Stimulated activated CD8-positive, alpha-beta memory T cell treated with anti-CD3 and anti-CD28 coated beads, Interleukin-7, amount 100 ng/mL, for 24 hours (primary cell): Measurements from ENCODE around the gene FMNL3.

ENCODE experiments used
- DNase-seq: peaks from one replicate; pipeline ENCODE4 v3.0.0-alpha.2; 2020; ENCODE audit warnings: low read depth

FMNL3 gene

DNA sequence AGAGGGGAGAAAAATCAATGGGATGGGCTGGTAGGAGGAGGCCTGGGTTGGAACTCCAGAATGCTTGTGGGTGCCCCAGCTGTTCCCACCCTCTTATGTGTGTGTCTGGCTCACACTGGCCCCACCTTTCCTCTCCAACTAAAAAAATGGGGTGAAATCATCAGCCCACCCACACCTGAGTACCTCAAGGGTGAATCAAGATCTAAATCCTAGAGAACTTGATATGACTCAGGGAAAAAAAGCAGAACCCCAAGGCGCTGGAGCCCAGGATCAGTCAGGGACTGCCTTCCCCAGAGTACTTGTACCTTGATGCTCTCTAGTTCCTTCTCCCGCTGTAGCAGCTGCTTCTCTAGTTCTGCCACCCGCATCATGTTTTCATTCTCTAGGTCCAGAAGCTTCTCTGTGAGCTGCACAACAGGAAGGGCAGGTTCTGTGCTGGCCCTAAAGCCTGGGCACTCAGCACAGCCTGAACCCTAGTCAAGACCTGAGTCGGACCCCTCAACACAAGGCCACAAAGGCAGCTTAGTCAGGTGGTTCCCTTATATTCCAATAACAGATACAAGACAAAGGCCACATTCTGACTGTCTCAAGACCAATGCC lies 54.2 kb downstream of the FMNL3 start:
- no peak for DNase-seq

- no peak for DNase-seq
Measured at GRCh38 chr12:49651855-49652254, 55.4 kb downstream of the FMNL3 start.

DNA sequence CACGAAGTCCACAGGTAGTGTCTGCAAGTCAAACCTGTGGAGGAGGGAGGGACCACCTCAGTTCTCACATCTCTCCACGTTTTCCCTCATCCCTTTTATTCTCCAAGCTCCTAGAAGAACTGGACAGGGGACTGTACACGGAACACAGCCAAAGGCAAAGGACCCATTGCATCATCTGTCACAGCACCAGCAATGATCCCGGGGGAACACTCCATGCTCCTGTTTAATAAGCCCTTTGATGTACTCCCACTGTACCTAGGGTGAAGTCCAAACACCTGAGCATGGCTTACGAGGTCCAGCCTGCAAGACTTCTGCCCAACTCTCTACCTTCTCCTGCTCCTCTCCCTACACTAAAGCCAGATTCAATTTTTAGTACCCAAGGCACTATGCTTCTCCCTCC lies 57.3 kb downstream of the FMNL3 start:
- DNase-seq, result no peak

GRCh38 chr12:49649445-49649844 lies 57.8 kb downstream of the FMNL3 start:
- no peak for DNase-seq

DNA sequence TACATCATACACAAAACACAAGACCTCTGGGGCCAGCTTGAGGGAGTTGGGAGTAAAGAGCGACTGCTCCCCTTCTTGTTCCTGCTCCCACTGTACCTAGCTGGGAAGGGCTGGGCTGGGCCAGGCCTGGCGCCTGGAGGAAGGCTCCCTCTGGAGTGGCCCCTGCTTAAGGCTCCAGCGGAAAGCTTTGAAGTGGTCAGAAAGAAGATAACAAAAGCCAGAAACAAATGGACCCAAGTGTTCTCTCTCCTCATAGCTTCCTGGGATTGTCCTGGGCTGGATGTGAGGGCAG lies 58.5 kb downstream of the FMNL3 start:
- no peak for DNase-seq

- no peak for DNase-seq
Measured at GRCh38 chr12:49647827-49648711, 59.1 kb downstream of the FMNL3 start.

DNA sequence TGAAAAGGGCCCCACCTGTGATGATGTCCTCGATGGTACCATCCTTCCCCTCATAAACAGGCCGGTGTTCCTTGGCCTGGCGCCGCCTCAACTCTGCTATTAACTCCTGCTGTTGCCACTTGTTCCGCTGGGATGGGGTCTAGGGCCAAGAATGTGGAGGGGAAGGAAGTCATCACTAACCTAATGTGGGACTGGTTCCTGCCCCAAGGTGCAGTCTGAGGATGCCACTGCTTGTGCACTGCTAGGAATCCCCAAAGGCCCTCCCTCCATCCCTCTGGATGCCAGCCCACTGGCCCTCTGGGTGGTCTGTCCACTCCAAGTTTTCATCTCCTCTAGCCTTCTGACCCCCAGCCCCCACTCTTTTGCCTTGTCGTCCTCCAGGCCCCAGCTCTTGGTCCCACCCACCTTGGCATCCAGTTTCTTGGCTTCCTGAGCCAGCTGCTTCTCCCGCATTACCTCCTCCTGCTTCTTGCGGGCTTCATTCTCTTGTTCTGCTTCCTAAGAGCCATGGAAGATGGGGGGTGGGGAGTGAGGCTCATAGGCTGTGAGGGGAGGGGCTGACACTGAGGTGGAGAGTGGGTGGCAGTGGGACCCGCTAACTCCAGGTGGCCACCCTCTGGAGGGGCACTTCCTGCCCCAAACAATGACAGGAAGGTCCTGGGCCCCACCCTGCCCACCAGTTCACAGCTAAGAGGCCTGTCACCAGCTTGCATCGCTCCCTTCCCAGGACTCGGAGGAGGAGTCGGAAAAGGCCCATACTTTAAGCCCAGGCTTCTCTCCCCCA lies 60.1 kb downstream of the FMNL3 start:
- DNase-seq, result no peak

GRCh38 chr12:49646331-49646830 lies 60.8 kb downstream of the FMNL3 start:
- no peak for DNase-seq

DNA sequence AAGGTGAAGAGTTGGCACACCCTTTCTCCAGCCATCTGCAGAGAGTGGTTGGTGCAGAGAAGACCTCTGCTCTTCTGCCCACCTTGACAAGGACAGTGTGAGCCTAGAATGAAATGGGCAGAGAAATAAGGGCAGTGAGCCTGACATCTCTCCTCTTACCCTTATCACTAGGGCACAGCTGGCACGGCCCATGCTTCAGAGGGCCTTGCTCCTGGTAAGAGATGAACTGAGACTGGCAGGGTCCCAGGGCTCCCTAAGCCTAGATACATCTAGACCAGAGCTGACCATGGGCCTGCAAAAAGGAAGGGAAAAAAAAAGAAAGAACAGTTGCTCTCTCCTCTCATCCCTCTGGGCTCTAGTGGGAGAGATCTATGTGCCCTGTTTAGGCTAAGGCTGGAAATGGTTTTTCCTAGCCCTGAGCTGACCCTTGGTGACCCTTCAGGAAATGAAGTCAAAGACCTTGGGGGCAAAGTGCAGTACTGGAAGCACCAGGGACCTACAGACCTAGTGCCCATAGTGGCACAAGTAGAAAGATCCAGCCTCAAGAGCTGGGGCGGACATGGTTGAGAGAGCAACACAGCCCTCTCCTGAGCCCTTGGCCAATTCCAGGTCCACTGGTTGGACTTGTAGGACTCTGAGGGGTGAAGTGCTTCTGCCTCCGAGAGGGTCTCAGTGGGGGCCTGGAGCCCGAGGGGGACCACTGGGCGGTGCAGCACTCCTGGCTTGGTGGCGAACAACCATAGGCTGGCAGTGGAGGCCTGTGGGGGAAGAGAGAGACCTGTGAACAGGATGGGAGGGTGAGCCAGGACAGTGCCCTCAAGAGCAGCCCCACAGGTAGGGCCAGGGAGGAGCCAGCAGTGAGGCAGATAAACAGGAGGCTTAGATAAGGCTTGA lies 61.8 kb downstream of the FMNL3 start:
- DNase-seq, result no peak

GRCh38 chr12:49644620-49644994 lies 62.6 kb downstream of the FMNL3 start:
- DNase-seq, result peak; percentile 65

- no peak for DNase-seq
Measured at GRCh38 chr12:49643961-49644619, 63.1 kb downstream of the FMNL3 start.

GRCh38 chr12:49643135-49643534 lies 64.1 kb downstream of the FMNL3 start:
- DNase-seq, result no peak

GRCh38 chr12:49642370-49642802 lies 64.8 kb downstream of the FMNL3 start:
- DNase-seq, result no peak

GRCh38 chr12:49641748-49642369 lies 65.3 kb downstream of the FMNL3 start:
- no peak for DNase-seq

GRCh38 chr12:49636979-49637755 lies 70.0 kb downstream of the FMNL3 start:
- DNase-seq, result no peak

DNA sequence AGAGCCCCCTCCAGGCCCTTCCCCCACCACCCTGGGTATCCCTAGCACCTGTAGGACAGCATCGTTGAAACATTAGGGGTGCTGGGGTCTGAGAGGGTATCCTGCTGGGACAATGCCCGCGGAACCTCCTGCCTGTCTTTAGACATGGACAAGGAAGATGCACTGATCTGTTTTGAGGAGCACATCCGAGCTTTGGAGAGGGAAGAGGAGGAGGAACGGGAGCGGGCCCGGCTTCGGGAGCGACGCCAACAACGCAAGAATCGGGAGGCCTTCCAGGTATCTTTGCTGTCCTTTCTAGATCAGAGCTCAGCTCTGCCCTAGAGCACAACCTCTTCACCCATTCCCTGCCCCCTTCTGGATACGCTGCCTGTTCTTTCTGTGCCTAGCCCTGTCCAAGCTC lies 70.6 kb downstream of the FMNL3 start:
- no peak for DNase-seq

GRCh38 chr12:49635656-49636055 lies 71.5 kb downstream of the FMNL3 start:
- DNase-seq, result no peak

GRCh38 chr12:49635036-49635435 lies 72.2 kb downstream of the FMNL3 start:
- DNase-seq, result no peak

DNA sequence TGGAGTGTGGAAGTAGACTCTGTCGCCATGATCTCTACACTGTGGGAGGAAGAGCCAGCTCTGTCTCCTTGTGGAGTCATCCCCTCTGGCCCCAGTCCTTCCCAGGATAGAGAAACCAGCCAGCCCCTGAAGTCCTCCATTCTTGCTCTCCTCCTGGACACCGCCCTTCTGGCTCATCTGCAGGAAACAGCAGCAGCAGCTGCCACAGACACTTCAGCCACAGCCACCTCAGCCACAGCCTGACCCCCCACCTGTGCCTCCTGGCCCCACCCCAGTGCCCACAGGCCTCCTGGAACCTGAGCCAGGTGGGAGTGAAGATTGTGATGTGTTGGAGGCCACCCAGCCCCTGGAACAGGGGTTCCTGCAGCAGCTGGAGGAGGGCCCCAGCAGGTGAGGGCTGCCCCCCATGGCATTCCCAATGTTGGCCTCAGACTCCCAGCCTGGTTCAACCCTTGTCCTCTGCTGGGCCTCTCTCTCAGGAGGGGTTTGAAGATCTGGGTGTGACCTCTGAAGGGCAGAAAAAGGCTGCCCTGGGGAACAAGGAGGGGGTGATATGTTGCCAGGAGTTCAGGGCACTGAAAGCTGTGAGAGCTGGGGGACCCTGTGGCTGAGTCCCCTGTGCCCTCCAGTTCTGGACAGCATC lies 73.4 kb downstream of the FMNL3 start:
- DNase-seq, result no peak
